H1 (cell line): Measurements from ENCODE around the gene RNF166. TPM values are rescaled to one million over a fixed set of nuclear protein-coding genes. Genes with fewer than 3 reads are reported as not detected.
A peak's percentile ranks its signal among the peaks of the same experiment; 100 is the strongest.

Source experiments
- ATF3 ChIP-seq: IDR thresholded peaks from 2 replicates; pipeline ENCODE4 v1.6.1; 2011; ENCODE audit warnings: low read depth, mild to moderate bottlenecking, low read length; ENCODE audit not compliant: insufficient read depth
- CBX5 ChIP-seq: fragments of 300-800, 300-1000 bp; sonication (generic); IDR thresholded peaks from 2 replicates; pipeline ENCODE4 v1.7.1; 2016; ENCODE audit warnings: antibody characterized with exemption, low read length, low read depth
- CHD2 ChIP-seq: IDR thresholded peaks from 2 replicates; pipeline ENCODE4 v1.6.1; 2012; ENCODE audit warnings: low read length, improper control_type of control experiment
- CTBP2 ChIP-seq: IDR thresholded peaks from 2 replicates; pipeline ENCODE4 v1.7.0; 2011; ENCODE audit warnings: borderline replicate concordance, mild to moderate bottlenecking, moderate library complexity, mixed read lengths, low read length; ENCODE audit not compliant: insufficient read depth, insufficient read length
- CTCF ChIP-seq, 3 experiments: IDR thresholded peaks; 1 replicate in 2 of 3; 2 replicates in 1 of 3; pipeline versions ENCODE4 v1.5.1 to v1.6.1; 2011; ENCODE audit warnings: low read length in 3 of 3, mild to moderate bottlenecking in 3 of 3, inconsistent platforms in 2 of 3, low read depth in 1 of 3, moderate library complexity in 1 of 3; ENCODE audit not compliant: insufficient read depth in 1 of 3; ENCODE audit errors: control extremely low read depth in 1 of 3
- FOSL1 ChIP-seq: IDR thresholded peaks from 2 replicates; pipeline ENCODE4 v1.6.1; 2011; ENCODE audit warnings: mild to moderate bottlenecking, low read depth, low read length, moderate library complexity; ENCODE audit not compliant: insufficient read depth
- GTF2F1 ChIP-seq: IDR thresholded peaks from 2 replicates; pipeline ENCODE4 v1.6.1; 2012; ENCODE audit warnings: low read depth, low read length, improper control_type of control experiment, borderline replicate concordance
- HDAC2 ChIP-seq, 2 experiments: fragments of 300-600 bp in 1 of 2; sonication (generic) in 1 of 2; IDR thresholded peaks; 2 replicates each; pipeline ENCODE4 v1.6.1; 2011 to 2012; ENCODE audit warnings: low read depth in 2 of 2, low read length in 2 of 2, mild to moderate bottlenecking in 2 of 2, moderate library complexity in 2 of 2, borderline replicate concordance in 1 of 2, inconsistent platforms in 1 of 2
- KDM4A ChIP-seq: IDR thresholded peaks from one replicate; pipeline ENCODE4 v1.7.1; 2012; ENCODE audit warnings: low read depth, mild to moderate bottlenecking, moderate library complexity, low read length, inconsistent platforms; ENCODE audit not compliant: severe bottlenecking
- NANOG ChIP-seq: IDR thresholded peaks from 2 replicates; pipeline ENCODE4 v1.6.1; 2011; ENCODE audit warnings: low read length, low read depth, mild to moderate bottlenecking, inconsistent platforms; ENCODE audit not compliant: insufficient read depth, poor library complexity, severe bottlenecking
- POLR2A ChIP-seq, 2 experiments: IDR thresholded peaks; 1 replicate in 1 of 2; 2 replicates in 1 of 2; pipeline ENCODE4 v1.6.1; 2011; ENCODE audit warnings: low read depth in 2 of 2, low read length in 2 of 2, mild to moderate bottlenecking in 2 of 2; ENCODE audit errors: control extremely low read depth in 1 of 2
- POLR2AphosphoS5 ChIP-seq: IDR thresholded peaks from 2 replicates; pipeline ENCODE4 v1.6.1; 2011; ENCODE audit warnings: low read depth, low read length
- SIX5 ChIP-seq: IDR thresholded peaks from 2 replicates; pipeline ENCODE4 v1.6.1; 2011; ENCODE audit warnings: mild to moderate bottlenecking, low read depth, low read length
- SP2 ChIP-seq: IDR thresholded peaks from 2 replicates; pipeline ENCODE4 v1.6.1; 2012; ENCODE audit warnings: mild to moderate bottlenecking, low read length, inconsistent platforms
- SP4 ChIP-seq: IDR thresholded peaks from 2 replicates; pipeline ENCODE4 v1.6.1; 2012; ENCODE audit warnings: low read length, inconsistent platforms
- SRF ChIP-seq: IDR thresholded peaks from 2 replicates; pipeline ENCODE4 v1.6.1; 2011; ENCODE audit warnings: mild to moderate bottlenecking, low read depth, low read length, moderate library complexity
- TAF1 ChIP-seq: IDR thresholded peaks from 2 replicates; pipeline ENCODE4 v1.6.1; 2011; ENCODE audit warnings: mild to moderate bottlenecking, low read depth, low read length
- ZNF274 ChIP-seq: IDR thresholded peaks from 2 replicates; pipeline ENCODE4 v1.7.0; 2012; ENCODE audit warnings: low read length, borderline replicate concordance; ENCODE audit errors: extremely low read depth
- polyA plus RNA-seq, 7 experiments: library from polyadenylated mRNA; depleted of rRNA in 3 of 7; stranded (reverse) in 5 of 7; unstranded in 2 of 7; fragments of >200 nt in 5 of 7; fragments of 200-250 nt in 2 of 7; gene quantifications; 1 replicate in 5 of 7; 2 replicates in 1 of 7; 4 replicates in 1 of 7; pipeline versions ENCODE4 v1.2.1 to v1.2.3, GENCODE V29; 2011 to 2013; ENCODE audit warnings: missing spikeins in 2 of 7, mixed read lengths in 2 of 7
- total RNA-seq: library from RNA; stranded (reverse); fragmentation: NEBNext Ultra II Directional; extraction: Animal tissue kit (Norgen Biotek cat#: 25700); gene quantifications from 2 replicates; pipeline ENCODE4 v1.2.1, GENCODE V29; 2021
- TF ChIP-seq, protein P1 (sequence below): IDR thresholded peaks from 2 replicates; pipeline ENCODE4 v1.6.1; 2012; ENCODE audit warnings: inconsistent platforms
- TF ChIP-seq, protein P2 (sequence below): IDR thresholded peaks from 2 replicates; pipeline ENCODE4 v1.6.1; 2012; ENCODE audit warnings: inconsistent platforms

Gene RNF166
- total and polyA plus RNA-seq, 2 of the 8 experiments (the other 6 are each of a cell fraction or from before 2014, with no cell fraction given): 29.8 to 31.2 TPM

DNA sequence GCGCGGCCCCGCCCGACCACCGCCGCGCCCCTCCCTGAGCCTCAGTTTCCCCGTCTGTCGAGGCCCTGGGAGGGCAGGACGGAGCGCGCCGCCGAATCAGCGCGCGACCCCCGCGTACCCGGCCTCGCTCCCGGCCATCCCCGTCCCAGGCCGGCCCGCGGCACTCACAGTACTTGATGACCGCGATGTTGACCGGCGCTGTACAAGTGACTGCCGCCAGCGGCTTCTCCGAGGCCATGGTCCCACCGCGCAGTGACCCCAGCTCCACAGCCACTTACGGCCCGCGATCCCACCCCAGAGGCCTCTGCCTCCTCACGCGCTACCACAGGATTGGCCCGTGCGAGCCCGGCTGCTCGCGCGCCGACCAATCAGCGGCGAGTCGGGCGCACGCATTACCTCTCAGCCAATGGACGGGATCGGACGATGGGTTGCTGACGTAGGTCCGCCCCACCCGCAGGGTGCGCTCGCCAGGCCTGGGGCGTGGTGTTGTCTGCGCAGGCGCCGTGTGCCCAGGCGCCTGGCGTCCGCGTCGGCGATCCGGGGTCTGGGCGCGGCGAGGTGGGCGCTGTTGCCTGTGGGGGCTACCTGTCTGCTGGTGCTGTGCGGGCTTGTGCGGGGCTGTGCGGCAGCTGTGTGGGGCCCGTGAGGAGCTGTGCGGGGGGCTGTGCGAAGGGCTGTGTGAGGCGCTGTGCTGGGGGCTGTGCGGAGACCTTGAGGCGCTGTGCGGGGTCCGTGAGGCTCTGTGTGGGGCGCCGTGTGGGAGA, 43.2 kb downstream of the RNF166 start, which contains the start of gene MVD (continued):
- TF ChIP-seq POLR2A (IDR thresholded peaks at IDR 0.05; ENCODE audit: control extremely low read depth in 1 of 2, low read depth in 2 of 2, low read length in 2 of 2) (peak in 1 of 2 experiments; percentile 62; a peak in 1 of 3 replicates), GTF2F1 (no peak), SP2 (no peak), ZNF274 (no peak), SIX5 (no peak), KDM4A (peak; percentile 81), CBX5 (no peak), SRF (no peak), CTBP2 (no peak), FOSL1 (no peak), HDAC2 (IDR thresholded peaks at IDR 0.05; ENCODE audit: borderline replicate concordance in 1 of 2, low read depth in 2 of 2, low read length in 2 of 2) (no peak), POLR2AphosphoS5 (peak; percentile 70), SP4 (0 out of 2 replicates have a peak, but pooled peaks have one; percentile 62), NANOG (no peak), CTCF (IDR thresholded peaks at IDR 0.05; ENCODE audit: control extremely low read depth in 1 of 3, insufficient read depth in 1 of 3, low read depth in 1 of 3, low read length in 3 of 3) (no peak), TAF1 (peak; percentile 91), ATF3 (no peak), CHD2 (peak; percentile 69)
- TF ChIP-seq, protein P1, sequence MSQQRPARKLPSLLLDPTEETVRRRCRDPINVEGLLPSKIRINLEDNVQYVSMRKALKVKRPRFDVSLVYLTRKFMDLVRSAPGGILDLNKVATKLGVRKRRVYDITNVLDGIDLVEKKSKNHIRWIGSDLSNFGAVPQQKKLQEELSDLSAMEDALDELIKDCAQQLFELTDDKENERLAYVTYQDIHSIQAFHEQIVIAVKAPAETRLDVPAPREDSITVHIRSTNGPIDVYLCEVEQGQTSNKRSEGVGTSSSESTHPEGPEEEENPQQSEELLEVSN: peak; percentile 62; the same call in 1 of the 2 replicates
- TF ChIP-seq, protein P2, sequence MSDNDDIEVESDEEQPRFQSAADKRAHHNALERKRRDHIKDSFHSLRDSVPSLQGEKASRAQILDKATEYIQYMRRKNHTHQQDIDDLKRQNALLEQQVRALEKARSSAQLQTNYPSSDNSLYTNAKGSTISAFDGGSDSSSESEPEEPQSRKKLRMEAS: peak; percentile 82
